Nephron progenitor cell (in vitro differentiated cells): ENCODE data around the gene GRPEL1.
A peak's percentile ranks its signal among the peaks of the same experiment; 100 is the strongest.

Experiments
- DNase-seq: peaks from one replicate; pipeline ENCODE4 v3.0.0; 2021
- H3K27ac Mint-ChIP-seq: 2 replicates; pipeline ENCODE4 v1.8.0; 2021; ENCODE audit warnings: mild to moderate bottlenecking, moderate library complexity, mixed read lengths
- H3K27me3 Mint-ChIP-seq: 2 replicates; pipeline ENCODE4 v1.8.0; 2021; ENCODE audit warnings: mild to moderate bottlenecking, low read depth, mixed read lengths; ENCODE audit not compliant: poor library complexity
- H3K36me3 Mint-ChIP-seq: 2 replicates; pipeline ENCODE4 v1.8.0; 2021; ENCODE audit warnings: low read depth, mixed read lengths
- H3K4me1 Mint-ChIP-seq: 2 replicates; pipeline ENCODE4 v1.8.0; 2021; ENCODE audit warnings: mixed read lengths
- H3K4me3 Mint-ChIP-seq: 2 replicates; pipeline ENCODE4 v1.8.0; 2021; ENCODE audit warnings: mild to moderate bottlenecking, moderate library complexity, mixed read lengths
- H3K9me3 Mint-ChIP-seq: 2 replicates; pipeline ENCODE4 v1.8.0; 2021; ENCODE audit warnings: mild to moderate bottlenecking, moderate library complexity, mixed read lengths
- CTCF ChIP-seq: fragments of 200-600 bp; sonication (generic); IDR thresholded peaks from 2 replicates; pipeline ENCODE4 v1.5.0; 2021; ENCODE audit warnings: antibody characterized with exemption

GRPEL1 gene

DNA sequence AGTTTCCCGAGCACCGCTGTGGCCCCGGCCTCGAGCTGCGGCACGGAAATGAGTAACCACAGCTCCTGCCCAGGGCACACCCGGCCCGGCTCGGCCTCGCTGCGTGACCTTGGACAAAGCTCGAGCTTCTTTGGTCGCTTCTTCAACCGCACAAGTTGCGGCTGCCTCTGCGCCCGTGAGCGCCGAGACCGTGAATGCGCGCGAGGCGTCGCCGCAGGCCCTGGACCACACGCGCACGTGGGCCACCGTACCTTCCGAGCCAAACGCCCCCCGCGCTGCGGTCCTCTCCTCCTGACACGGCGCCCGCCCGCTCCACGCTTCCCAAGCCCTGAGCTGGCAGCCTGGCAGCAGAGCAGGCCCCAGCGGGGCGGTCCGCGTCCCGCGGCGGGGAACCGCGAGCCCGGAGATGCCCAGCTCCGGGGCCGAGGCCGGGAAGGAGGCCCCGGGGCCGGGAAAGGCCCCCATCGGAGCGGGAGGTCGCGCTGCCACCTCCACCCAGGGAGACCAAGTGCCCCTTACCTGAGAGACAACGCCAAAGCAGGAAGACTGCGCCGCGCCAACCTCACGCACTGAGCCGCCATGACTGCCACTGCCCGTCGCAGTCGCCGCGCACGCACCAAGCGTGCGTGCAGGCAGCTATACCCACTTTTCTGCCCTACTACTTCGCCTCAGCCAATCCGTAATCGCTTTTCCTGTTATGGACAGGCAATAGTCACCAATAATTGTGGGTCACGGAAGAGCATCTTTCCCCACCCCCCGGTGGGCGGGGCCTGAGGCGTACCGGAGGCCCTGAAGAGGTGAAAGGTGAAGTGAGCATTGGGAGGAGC lies at the start of gene GRPEL1:
GRPEL1 (minus strand) TSS at position 613 of the 827 bp plus-strand sequence; CDS start at position 581, 32 bp downstream.
- H3K27ac Mint-ChIP-seq: peak within 1 kb of the TSS; percentile 92
- DNase-seq: peak; percentile 100
- no peaks in the 10 kb centered on the region for H3K9me3 Mint-ChIP-seq
- peaks cover 31% of the 10 kb centered on the region for H3K4me1 Mint-ChIP-seq
- H3K27me3 Mint-ChIP-seq: peaks cover 21% of the 10 kb centered on the region
- peak within 1 kb of the TSS; percentile 95 for H3K4me3 Mint-ChIP-seq
- TF ChIP-seq CTCF: no peak
- H3K36me3 Mint-ChIP-seq: peaks cover 40% of the 10 kb centered on the region

- Mint-ChIP-seq H3K27me3 (peaks cover 31% of the 10 kb centered on the region), H3K4me3 (no peak overlapping the region)
- no peak for TF ChIP-seq CTCF
These were observed 48.8 kb upstream of the GRPEL1 start for GRCh38 chr4:7116705-7117104.

GRCh38 chr4:7115557-7116340 lies 47.9 kb upstream of the GRPEL1 start:
- TF ChIP-seq CTCF: no peak
- Mint-ChIP-seq H3K9me3 (peaks cover 14% of the 10 kb centered on the region), H3K4me1 (peaks cover 28% of the 10 kb centered on the region), H3K27me3 (peaks cover 35% of the 10 kb centered on the region), H3K27ac (no peak overlapping the region), H3K4me3 (no peak overlapping the region), H3K36me3 (no peaks in the 10 kb centered on the region)
- DNase-seq: no peak

More at GRCh38 chr4:7116705-7117104, 48.8 kb upstream of the GRPEL1 start:
- Mint-ChIP-seq H3K27ac (no peak overlapping the region), H3K9me3 (peaks cover 11% of the 10 kb centered on the region), H3K36me3 (no peaks in the 10 kb centered on the region), H3K4me1 (peaks cover 34% of the 10 kb centered on the region)
- no peak for DNase-seq

GRCh38 chr4:7112656-7113055 lies 44.8 kb upstream of the GRPEL1 start:
- DNase-seq: no peak
- Mint-ChIP-seq H3K27ac (no peak overlapping the region), H3K36me3 (no peaks in the 10 kb centered on the region), H3K9me3 (peaks cover 16% of the 10 kb centered on the region), H3K4me3 (no peak overlapping the region), H3K4me1 (peaks cover 14% of the 10 kb centered on the region), H3K27me3 (peaks cover 19% of the 10 kb centered on the region)
- no peak for TF ChIP-seq CTCF

- H3K27ac Mint-ChIP-seq: no peak overlapping the region
- H3K9me3 Mint-ChIP-seq: peaks cover 16% of the 10 kb centered on the region
- H3K36me3 Mint-ChIP-seq: no peaks in the 10 kb centered on the region
- H3K27me3 Mint-ChIP-seq: peaks cover 14% of the 10 kb centered on the region
- DNase-seq: no peak
- no peak for TF ChIP-seq CTCF
- H3K4me3 Mint-ChIP-seq: no peak overlapping the region
- peaks cover 13% of the 10 kb centered on the region for H3K4me1 Mint-ChIP-seq
These were observed 43.6 kb upstream of the GRPEL1 start for GRCh38 chr4:7111441-7111840.
